IPS DF 6.9 (cell line): ENCODE results near the gene PAQR5.
"Not testable (repeated sequence)": the region's sequence is repeated elsewhere in the genome, so short reads cannot be mapped to it uniquely, and the experiment has no call there.

ENCODE experiments used
- DNase-seq: peaks from one replicate; pipeline ENCODE4 v3.0.0-alpha.2; 2013; ENCODE audit warnings: low read depth, low spot score
- H3K27ac ChIP-seq: one replicate; pipeline ENCODE4 v1.5.1; 2013; ENCODE audit warnings: low read length, control low read depth
- H3K27me3 ChIP-seq: 2 replicates; pipeline ENCODE4 v1.6.1; 2013; ENCODE audit warnings: mild to moderate bottlenecking, low read length; ENCODE audit not compliant: control insufficient read depth, insufficient read depth
- H3K36me3 ChIP-seq: 2 replicates; pipeline ENCODE4 v1.6.1; 2013; ENCODE audit warnings: low read length; ENCODE audit not compliant: control insufficient read depth, insufficient read depth
- H3K4me1 ChIP-seq: 2 replicates; pipeline ENCODE4 v1.6.1; 2013; ENCODE audit warnings: low read length; ENCODE audit not compliant: control insufficient read depth, insufficient read depth
- H3K4me3 ChIP-seq: 2 replicates; pipeline ENCODE4 v1.5.1; 2013; ENCODE audit warnings: mild to moderate bottlenecking, low read length
- H3K9me3 ChIP-seq: 2 replicates; pipeline ENCODE4 v1.6.1; 2013; ENCODE audit warnings: low read length, inconsistent platforms; ENCODE audit not compliant: control insufficient read depth, insufficient read depth
- WGBS: extraction: QIAGEN DNeasy Blood & Tissue Kit; methylation state at CpG from one replicate; pipeline ENCODE4 v1.1.7; 2013; ENCODE audit warnings: mixed read lengths, missing lambda C conversion rate; ENCODE audit not compliant: insufficient read length, insufficient coverage; 5-methylcytosine and 5-hydroxymethylcytosine counted together

The PAQR5 gene

DNA sequence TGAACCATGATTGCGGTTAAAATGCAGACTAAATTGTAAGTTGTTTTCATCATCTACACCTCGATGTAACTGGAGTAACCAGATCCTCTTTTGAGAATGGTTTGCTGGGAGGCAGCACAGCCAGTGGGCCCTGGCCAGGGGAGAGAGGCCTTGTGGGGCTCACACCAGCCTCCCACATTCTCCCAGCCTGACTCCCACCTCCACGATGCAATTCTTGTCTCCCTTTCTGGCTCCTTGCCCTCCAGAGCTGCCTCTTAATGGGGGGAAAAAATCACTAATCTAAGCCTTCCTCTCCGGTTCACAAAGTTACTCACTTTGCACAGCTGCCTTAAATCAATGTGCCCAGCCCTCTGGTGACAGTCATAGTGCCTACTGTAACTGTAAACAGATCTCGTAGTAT, 17.9 kb upstream of the PAQR5 start:
- Histone ChIP-seq H3K4me3 (no peak overlapping the region), H3K9me3 (no peaks in the 10 kb centered on the region), H3K27me3 (no peaks in the 10 kb centered on the region), H3K27ac (no peak overlapping the region), H3K4me1 (peaks cover 3% of the 10 kb centered on the region; the same call in 1 of the 2 replicates), H3K36me3 (no peaks in the 10 kb centered on the region)
- WGBS = no CpG with 5 or more reads among the region's 5 CpGs
- no peak for DNase-seq

DNA sequence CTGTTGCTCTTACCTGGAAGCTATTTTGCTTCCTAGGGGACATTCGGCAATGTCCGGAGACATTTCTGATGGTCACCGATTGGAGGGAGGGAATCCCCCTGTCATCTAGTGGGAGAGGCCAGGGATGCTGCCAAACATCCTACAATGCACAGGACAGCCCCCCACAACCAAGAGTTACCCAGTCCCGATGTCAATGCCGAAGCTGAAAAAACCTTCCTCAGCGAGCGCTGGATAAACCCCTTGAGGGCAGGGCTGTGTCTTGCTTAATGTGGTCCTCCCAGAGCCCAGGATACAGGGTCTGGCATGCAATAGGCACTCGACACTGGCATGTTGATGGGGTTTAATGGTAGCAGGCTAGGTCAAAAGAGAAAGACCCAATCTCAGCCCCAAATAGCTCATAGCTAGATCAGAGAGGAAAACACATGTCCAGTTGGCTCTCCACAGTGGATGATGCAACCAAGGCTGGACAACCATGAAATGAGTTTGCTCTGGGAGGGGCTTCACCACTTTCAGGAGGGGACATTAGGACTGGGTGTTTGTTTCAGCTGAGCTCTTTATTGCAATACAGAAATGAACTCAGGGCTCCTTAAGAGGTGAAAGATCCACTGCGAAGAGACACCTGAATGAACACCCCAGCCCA, 16.5 kb upstream of the PAQR5 start:
- WGBS = no CpG with 5 or more reads among the region's 9 CpGs
- Histone ChIP-seq H3K27me3 (no peaks in the 10 kb centered on the region), H3K4me3 (no peak overlapping the region), H3K36me3 (no peaks in the 10 kb centered on the region), H3K27ac (no peak overlapping the region), H3K9me3 (no peaks in the 10 kb centered on the region), H3K4me1 (no peaks in the 10 kb centered on the region)
- DNase-seq = no peak

DNA sequence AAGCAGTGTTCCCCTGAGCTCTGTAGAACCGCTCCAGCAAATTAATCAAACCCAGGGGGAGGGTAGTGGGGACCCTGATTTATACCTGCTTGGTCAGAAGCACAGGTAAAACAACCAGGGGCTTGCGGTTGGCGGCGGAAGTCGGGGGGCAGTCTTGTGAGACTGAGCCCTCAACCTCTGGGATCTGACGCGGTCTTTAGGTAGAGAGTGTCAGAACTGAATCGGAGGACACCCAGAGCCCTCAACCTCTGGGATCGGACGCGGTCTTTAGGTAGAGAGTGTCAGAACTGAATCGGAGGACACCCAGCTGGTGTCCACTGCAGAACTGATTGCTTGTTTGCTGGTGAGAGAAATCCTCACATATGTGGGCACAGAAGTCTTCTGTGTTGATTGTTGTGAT, 12.9 kb upstream of the PAQR5 start:
- no CpG with 5 or more reads among the region's 12 CpGs for WGBS
- Histone ChIP-seq H3K36me3 (no peaks in the 10 kb centered on the region), H3K27me3 (no peaks in the 10 kb centered on the region), H3K9me3 (no peaks in the 10 kb centered on the region), H3K27ac (no peak overlapping the region), H3K4me1 (no peaks in the 10 kb centered on the region), H3K4me3 (no peak overlapping the region)
- no peak for DNase-seq

DNA sequence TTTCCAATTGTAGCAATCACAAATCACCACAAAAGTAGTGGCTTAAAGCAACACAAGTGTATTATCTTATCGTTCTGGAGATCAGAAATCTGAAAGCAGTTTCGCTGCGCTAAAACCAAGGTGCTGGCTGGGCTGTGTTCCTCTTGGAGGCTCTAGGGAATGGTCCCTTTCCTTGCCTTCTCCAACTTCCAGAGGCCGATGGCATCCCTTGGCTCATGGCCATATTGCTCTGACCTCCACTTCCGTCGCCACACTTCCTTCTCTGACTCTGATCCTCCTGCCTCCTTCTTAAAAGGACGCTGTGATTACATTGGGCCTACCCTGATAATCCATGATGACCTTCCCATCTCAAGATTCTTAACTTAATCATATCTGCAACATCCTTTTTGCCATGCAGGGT, 10.7 kb upstream of the PAQR5 start:
- Histone ChIP-seq H3K4me3 (no peak overlapping the region), H3K27ac (no peak overlapping the region), H3K9me3 (no peaks in the 10 kb centered on the region), H3K36me3 (no peaks in the 10 kb centered on the region), H3K4me1 (no peaks in the 10 kb centered on the region), H3K27me3 (no peaks in the 10 kb centered on the region)
- no peak for DNase-seq
- no CpG with 5 or more reads among the region's 7 CpGs for WGBS

DNA sequence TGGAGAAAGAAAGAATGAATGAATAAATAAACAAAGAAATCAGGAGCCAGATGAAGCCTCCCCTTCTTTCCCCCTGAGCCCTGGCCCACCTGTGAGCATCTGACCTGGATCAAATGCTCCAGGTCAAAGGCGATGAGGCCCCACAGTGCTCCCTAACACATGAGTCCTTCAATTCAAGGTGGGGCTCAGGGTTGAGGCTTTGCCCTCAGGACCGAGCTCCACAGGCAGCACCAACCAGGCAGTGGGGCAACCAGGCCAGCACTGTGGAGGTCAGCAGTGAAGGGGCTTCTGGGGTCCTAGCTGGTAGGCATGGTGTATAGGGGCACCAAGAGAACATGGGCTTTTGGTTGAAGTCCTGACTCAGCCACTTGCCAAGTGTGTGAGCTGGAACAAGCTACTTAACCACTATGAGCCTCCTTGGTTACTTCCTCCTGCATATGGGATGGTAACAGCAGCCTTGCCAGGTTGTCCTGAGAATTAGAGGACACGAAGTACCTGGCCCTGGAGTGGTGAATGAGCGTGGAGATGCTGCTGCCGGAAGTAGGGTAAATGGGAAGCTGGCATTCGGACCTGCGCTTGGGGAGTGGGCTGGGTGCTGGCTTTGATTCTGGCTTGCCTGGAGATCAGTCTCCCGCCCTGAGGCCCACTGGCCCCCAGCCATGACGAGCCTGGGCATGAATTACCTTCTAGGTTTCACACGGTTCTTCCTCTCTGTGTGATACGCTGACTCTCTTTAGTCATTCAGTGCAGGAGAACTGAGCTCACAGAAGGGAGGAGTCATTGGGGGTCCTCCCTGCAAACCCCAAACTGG, 10.0 kb upstream of the PAQR5 start:
- Histone ChIP-seq H3K36me3 (no peaks in the 10 kb centered on the region), H3K9me3 (no peaks in the 10 kb centered on the region), H3K4me3 (no peak overlapping the region), H3K4me1 (no peaks in the 10 kb centered on the region), H3K27ac (no peak overlapping the region), H3K27me3 (no peaks in the 10 kb centered on the region)
- no CpG with 5 or more reads among the region's 11 CpGs for WGBS
- DNase-seq = no peak

DNA sequence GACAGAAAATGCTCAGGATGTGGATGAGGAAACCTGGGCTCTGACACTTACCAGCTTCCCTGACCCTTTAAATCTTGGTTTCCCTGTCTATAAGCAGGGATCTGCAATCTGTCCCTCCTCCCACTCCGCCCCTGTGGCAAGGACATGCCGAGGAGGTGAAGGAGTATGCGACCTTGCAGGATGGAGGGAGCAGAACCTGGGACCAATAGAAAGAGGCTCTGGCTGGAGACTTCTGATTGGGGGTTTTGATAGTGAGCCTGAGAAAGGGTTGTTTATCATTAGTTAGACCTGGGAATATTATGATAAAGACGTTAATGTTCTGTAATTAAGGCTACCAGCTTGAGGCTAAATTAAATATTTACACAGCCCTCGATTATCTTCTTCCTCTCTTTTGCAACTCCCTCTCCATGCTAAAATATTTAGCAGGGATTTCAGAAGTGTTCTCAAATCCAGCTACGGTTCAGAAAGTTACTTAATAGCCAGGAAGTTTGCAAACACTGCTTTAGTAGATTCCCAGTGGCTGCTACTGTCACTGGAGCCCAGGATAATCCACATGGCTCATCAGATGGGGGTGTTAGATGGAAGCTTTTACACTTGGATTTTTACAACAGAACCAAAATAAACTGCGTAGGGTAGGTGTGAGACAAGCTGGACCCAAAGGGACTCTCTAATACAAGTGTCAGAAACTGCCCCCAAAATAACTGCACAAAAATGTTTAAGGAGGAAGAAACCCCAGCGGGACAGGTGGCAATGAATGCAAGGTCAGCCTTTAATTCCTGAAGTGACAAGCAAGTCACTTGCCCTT, 9.2 kb upstream of the PAQR5 start:
- no peaks in the 10 kb centered on the region for H3K4me1 ChIP-seq
- no peak for DNase-seq
- H3K36me3 ChIP-seq = no peaks in the 10 kb centered on the region
- no CpG with 5 or more reads among the region's 8 CpGs for whole genome bisulfite sequencing
- H3K27me3 ChIP-seq = no peaks in the 10 kb centered on the region
- no peak overlapping the region for H3K27ac ChIP-seq
- H3K4me3 ChIP-seq = no peak overlapping the region
- H3K9me3 ChIP-seq = no peaks in the 10 kb centered on the region

DNA sequence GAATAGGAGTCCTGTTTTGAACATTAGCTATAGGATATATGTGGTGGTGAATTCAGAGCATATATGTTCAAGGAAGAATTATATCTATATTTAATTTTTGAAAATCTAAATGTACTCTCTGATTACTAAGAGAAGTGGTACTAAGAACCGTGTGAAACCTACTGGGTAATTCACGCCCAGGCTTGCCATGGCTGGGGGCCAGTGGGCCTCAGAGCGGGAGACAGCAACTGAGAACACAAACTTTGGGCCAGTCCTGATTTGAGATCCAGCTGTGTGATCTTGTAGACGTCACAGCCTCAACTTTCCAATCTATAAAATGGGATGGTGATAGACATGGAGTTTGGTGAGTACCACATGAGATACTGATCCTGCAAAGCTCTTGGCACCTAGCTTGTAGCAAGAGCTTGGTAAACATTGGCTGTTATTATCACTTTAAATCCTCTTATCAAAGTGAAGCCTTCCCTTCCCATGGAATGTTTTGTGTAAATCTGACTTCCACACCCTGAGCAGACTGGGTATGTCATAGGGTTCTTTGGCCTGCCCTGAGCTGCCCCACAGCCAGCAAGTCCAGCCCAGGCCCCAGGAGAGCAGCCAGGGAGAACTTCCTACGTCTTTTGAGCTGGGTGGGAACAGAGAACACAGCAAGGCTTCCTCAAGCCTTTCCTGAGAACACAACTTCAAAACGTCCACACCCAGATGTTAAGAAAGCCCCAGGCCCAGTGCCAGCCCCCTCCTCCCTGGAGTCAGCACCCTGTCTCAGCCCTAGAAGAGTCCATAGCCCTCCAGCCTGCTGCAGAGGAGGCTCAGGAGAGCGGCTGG, 8.2 kb upstream of the PAQR5 start:
- DNase-seq = no peak
- no peaks in the 10 kb centered on the region for H3K27me3 ChIP-seq
- H3K27ac ChIP-seq = no peak overlapping the region
- no peaks in the 10 kb centered on the region for H3K36me3 ChIP-seq
- no peak overlapping the region for H3K4me3 ChIP-seq
- H3K4me1 ChIP-seq = no peaks in the 10 kb centered on the region
- no peaks in the 10 kb centered on the region for H3K9me3 ChIP-seq
- no CpG with 5 or more reads among the region's 7 CpGs for WGBS

DNA sequence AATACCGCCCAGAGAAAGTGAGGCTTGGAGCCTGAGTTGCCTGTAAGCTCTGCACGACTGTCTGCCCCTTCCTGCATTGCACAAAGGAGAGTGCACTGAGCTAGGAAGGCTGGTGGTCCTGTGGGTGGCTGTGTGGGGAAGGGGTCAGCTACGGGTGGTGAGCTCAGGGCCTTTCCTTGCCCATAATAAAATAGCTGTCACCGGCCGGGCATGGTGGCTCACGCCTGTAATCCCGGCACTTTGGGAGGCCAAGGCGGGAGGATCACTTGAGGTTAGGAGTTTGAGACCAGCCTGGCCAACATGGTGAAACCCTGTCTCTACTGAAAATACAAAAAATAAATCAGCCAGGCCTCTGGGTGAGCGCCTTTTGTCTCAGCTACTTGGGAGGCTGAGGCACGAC, 7.1 kb upstream of the PAQR5 start:
- no CpG with 5 or more reads among the region's 10 CpGs for WGBS
- H3K9me3 ChIP-seq, H3K4me3 ChIP-seq, H3K4me1 ChIP-seq, H3K27me3 ChIP-seq, H3K36me3 ChIP-seq, H3K27ac ChIP-seq, DNase-seq: not testable (repeated sequence)

DNA sequence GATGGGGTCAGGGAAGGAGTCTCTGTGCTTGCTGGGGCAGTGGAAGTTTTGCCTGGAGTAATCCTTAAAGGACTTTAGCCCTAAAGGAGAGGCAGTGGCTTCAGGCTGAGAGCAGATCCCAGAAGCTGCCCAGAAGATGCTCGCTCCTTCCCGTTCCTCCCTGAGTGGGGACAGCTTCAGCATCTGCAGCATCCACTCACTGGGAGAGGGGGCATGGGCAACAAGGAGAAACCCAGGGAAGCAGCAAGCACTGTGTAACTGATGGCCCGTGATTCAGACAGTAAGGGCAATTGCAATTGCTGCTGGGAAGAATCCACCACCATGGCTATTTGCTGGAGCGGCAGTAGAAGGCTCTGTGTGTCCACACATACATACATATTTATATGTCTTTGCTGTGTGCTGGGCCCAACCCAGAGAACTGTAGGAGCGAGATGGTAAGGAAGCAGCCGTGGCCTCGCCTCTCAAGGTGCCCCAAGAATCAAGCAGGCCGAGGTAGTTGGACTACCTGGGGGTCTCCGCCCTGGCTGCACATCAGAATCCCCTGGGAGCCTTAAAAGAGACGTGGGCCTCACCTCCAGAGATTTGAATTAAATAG, 5.8 kb upstream of the PAQR5 start:
- no peaks in the 10 kb centered on the region for H3K4me1 ChIP-seq
- DNase-seq = no peak
- WGBS = no CpG with 5 or more reads among the region's 10 CpGs
- no peaks in the 10 kb centered on the region for H3K9me3 ChIP-seq
- H3K36me3 ChIP-seq = no peaks in the 10 kb centered on the region
- H3K27me3 ChIP-seq = no peaks in the 10 kb centered on the region; the same call in 1 of the 2 replicates
- no peak overlapping the region for H3K4me3 ChIP-seq
- no peak overlapping the region for H3K27ac ChIP-seq
